Measurements from ENCODE around the gene PINLYP. TPM values are rescaled to one million over a fixed set of nuclear protein-coding genes. Genes with fewer than 3 reads are reported as not detected.

Gene PINLYP
- polyA plus RNA-seq, 1 of the 3 experiments (the other 2 are of a cell fraction) = 5.5 TPM

GRCh38 chr19:43612374-43612773 is 36.8 kb downstream of the PINLYP start:
- no peaks in the 10 kb centered on the region; a peak in 1 of 4 replicates for H3K4me1 ChIP-seq (ENCODE audit: control insufficient read depth in 1 of 2, insufficient read depth in 2 of 2, low read depth in 1 of 2, low read length in 1 of 2)
- no peak overlapping the region for H3K4me3 ChIP-seq (ENCODE audit: low read depth in 2 of 2, low read length in 1 of 2)
- H3K9me3 ChIP-seq = no peaks in the 10 kb centered on the region
- no peaks in the 10 kb centered on the region for H4K20me1 ChIP-seq (ENCODE audit: insufficient read depth)
- WGBS (ENCODE audit: low lambda C conversion rate) = 92% methylated on average over 11 of the region's 12 CpGs
- no peak overlapping the region for H3K9ac ChIP-seq
- H3K79me2 ChIP-seq (ENCODE audit: insufficient read depth) = peaks cover 61% of the 10 kb centered on the region
- ChIA-PET CTCF (no interaction called here), POLR2A (no interaction called here)
- TF ChIP-seq GATA2 (CRISPR knock-in tag; IDR thresholded peaks at IDR 0.05) = no peak
- no peak for TF ChIP-seq CHD2 (IDR thresholded peaks at IDR 0.05; ENCODE audit: low read length, partially characterized antibody)
- TF ChIP-seq MAX (IDR thresholded peaks at IDR 0.05; ENCODE audit: low read depth) = no peak
- TF ChIP-seq YY1 (IDR thresholded peaks at IDR 0.05; ENCODE audit: low read depth) = no peak
- no peak for TF ChIP-seq ELF1 (IDR thresholded peaks at IDR 0.05)
- TF ChIP-seq RAD21 (IDR thresholded peaks at IDR 0.05; ENCODE audit: low read length) = no peak
- TF ChIP-seq ZBTB33 (IDR thresholded peaks at IDR 0.05; ENCODE audit: borderline replicate concordance, low read depth) = no peak
- no peak for TF ChIP-seq USF2 (IDR thresholded peaks at IDR 0.05; ENCODE audit: borderline replicate concordance, low read depth, low read length)
- no peak for TF ChIP-seq TEAD4 (IDR thresholded peaks at IDR 0.05; ENCODE audit: borderline replicate concordance, insufficient read depth)
- TF ChIP-seq TCF12 (IDR thresholded peaks at IDR 0.05) = no peak
- no peak for TF ChIP-seq IRF3 (IDR thresholded peaks at IDR 0.05; ENCODE audit: low read depth, low read length)
- TF ChIP-seq USF1 (IDR thresholded peaks at IDR 0.05; ENCODE audit: borderline replicate concordance, low read depth) = no peak
- no peak for TF ChIP-seq SIN3A (IDR thresholded peaks at IDR 0.05; ENCODE audit: borderline replicate concordance, low read depth, low read length)
- no peak for TF ChIP-seq RXRA (IDR thresholded peaks at IDR 0.05; ENCODE audit: borderline replicate concordance, low read depth)
- no peak overlapping the region for H3K4me2 ChIP-seq
- H2AFZ ChIP-seq (ENCODE audit: low read depth) = no peak overlapping the region
- H3K27me3 ChIP-seq (ENCODE audit: insufficient read depth) = no peaks in the 10 kb centered on the region
- H3K36me3 ChIP-seq (replicated peaks in 1 of 2; ENCODE audit: control insufficient read depth in 1 of 2, insufficient read depth in 2 of 2, low read length in 1 of 2) = peaks cover 6 to 21% of the 10 kb centered on the region in 2 experiments
- H3K27ac ChIP-seq (ENCODE audit: low read depth in 2 of 2, low read length in 1 of 2) = no peak overlapping the region
- DNase-seq = no peak
- no peaks in the 10 kb centered on the region for H3K9me2 ChIP-seq
- no peaks in the 10 kb centered on the region for H3F3A ChIP-seq (replicated peaks; ENCODE audit: insufficient read depth)
